HG02759 (cell line): ENCODE data around the gene C10orf71.

Source experiments
- ATAC-seq: cut with Tn5 transposase; IDR thresholded peaks from one replicate; pipeline ENCODE4 v1.9.1; 2021; ENCODE audit warnings: mild to moderate bottlenecking, moderate library complexity; ENCODE audit not compliant: unreplicated experiment

Gene C10orf71

GRCh38 chr10:49272251-49273081 is 26.5 kb upstream of the C10orf71 start:
- ATAC-seq, result peak; percentile 47

GRCh38 chr10:49273082-49273465 is 25.9 kb upstream of the C10orf71 start:
- peak; percentile 23 for ATAC-seq

DNA sequence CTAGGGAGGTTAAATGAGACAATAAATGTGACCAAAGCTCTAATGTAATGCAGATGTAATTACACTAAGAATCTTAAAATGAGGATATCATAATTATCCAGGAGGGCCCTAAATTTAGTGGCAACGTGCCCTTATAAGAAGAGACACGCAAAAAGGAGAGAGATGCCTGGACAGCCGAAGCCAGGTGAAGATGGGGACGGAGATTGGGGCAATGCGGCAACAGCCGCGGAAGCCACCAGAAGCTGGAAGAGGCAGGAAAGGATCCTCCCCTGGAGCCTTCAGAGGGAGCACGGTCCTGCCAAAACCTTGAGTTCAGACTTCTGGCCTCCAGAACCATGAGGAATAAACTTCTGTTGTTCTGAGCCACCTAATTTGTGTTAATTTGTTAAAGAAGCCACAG is 25.3 kb upstream of the C10orf71 start:
- ATAC-seq, result no peak

DNA sequence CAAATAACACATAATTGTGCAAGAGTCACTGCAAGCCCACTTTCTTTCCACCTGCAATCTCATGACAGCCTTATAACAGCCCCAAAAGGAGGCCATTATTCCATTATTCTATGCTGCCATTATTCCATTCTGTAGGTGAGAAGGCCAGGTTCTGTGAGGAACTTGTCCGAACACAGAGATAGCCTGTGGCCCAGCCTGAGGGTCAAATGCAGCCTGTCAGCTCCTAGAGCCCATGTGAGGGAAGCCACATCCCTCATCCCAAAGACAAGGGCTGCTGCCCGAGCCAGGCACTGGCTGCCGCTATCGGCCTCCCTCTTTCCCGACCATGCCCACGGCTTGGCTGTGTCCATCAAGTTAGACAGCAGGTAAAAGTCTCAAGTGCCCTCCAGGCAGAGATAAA is 24.1 kb upstream of the C10orf71 start:
- no peak for ATAC-seq

DNA sequence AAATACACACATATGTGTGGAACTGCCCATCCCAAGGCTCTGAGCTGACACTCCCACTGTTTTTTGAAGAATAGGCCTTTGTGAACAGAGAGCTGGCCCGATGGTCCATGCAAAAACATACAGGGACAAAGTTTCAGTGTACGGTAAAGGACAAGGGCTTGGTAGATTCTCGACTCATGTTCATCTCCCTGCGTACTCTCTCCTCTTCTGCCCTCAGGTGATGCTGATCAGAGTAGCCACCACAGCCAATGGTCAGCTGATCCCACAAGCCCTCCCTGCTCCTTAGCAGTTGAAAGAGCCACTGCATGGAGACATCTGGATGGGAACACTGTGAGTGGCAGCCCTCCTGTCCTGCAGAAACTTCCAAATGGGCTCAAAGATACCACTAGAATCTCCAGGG is 23.1 kb upstream of the C10orf71 start:
- no peak for ATAC-seq

DNA sequence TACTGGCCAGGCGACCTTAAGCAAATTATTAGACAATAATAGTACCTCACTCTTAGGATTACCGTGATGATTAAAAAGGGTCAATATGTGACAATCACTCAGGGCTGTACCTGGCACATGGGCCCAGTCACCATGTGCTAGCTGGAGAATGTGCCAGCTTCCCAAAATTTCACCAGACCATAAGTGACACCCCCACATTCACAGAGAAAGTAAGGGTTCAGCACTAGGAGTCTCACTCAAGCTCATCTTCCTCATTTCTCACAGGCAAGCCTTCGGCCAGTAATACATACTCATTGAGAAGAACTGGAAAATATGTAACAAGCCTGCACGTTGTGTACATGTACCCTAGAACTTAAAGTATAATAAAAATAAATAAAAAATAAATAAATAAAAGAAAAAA is 22.4 kb upstream of the C10orf71 start:
- ATAC-seq, result no peak

DNA sequence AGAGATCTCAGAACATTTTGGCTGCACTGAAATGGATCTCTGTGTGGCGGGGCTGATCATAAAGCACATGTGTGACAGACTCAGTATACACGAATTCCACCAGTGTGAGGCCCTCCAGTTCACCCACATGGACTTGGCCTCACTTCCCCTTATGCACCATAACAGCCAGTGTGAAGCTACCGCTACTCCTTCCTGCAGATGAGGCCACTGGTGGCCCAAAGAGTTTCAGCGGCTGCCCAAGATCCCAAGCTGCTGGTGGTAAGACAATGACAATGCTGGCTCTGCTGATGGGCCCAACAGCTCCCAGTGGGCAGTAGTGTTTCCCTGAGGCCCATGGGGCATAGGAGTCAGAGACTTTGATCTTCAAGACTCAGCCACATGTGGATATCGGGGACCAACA is 21.0 kb upstream of the C10orf71 start:
- ATAC-seq, result no peak

- ATAC-seq, result no peak
Measured at GRCh38 chr10:49278497-49278981, 20.4 kb upstream of the C10orf71 start.

DNA sequence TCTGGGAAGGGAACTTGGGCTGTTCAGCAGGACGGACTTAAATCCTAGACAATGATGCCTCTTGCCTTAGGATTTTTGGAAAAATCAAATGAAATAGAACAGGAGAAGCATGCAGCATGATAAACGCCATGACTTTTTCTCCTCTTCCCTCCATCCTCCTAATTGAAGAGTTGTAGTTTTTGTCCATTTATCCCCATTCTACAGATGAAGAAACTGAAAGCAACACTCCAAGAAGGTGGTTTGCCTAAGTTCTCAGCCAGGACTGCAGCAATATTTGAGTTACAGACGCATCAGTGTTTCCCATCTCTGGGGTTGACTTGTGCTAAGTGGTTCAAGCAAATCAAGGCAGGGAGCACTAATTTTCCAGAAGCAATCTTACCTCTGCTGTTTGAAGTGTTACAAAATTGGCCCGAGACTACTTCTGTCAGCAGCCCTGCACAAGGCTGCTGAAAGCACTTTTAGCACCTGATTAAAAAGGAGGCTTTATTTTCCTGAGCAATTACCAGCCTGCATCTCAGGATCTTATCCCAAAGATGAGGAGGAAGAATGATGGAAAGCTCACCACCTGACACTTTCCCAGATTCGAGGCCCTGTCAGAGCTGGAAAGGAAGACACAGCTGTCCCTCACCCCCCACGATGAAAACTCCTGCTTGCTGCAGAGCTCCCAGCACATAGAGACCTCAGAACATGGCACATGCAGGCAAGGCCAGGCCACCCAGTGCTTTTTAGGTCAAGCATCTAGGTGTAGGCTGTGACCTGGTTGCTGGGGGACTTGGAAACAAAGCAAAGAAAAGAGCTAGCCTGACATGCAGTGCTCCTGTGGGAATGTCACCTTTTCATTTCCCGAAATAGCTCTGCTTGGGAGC is 19.7 kb upstream of the C10orf71 start:
- no peak for ATAC-seq

- ATAC-seq, result no peak
Measured at GRCh38 chr10:49280001-49280408, 19.0 kb upstream of the C10orf71 start.

- no peak for ATAC-seq
Measured at GRCh38 chr10:49281461-49281860, 17.5 kb upstream of the C10orf71 start.

DNA sequence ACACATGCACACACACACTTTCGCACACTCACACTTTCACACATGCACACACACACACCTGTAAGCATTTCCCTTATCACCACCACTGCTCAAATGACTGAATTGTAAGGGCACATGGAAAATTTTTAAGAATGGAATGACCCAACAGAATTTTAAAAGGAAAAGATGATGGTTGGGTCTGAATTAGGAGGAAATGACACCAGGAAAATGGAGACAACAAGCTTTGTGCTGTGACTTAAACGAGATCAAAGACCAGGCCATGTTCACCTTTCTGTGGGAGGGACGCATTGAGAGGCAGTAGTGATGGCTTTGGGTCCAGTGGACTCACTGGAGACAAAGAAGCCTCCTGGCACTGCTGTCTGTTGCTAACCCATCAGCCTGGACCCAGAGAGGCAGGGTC is 16.7 kb upstream of the C10orf71 start:
- ATAC-seq, result no peak

DNA sequence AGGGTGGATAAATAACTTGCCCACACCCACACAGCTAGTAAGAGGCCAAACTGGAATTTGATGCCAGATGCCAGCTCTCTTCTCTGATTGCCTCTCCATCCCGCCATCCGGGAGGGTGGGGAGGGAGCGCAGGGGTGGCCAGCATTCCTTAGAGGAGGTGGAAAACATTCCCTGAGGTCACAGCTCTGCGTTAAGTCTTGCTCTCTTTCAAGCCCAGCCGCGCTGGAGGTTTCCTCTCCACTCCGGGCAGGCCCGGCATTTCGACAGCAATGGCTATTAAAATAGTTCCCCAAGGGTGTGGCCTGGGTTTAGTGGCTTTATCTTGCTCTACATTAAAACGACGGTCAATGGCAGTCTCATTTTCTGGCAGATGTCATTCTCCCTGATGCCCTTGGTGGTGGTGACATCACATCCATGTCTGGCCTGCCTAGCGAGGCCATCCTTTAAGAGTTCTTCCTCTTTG is 16.1 kb upstream of the C10orf71 start:
- no peak for ATAC-seq

DNA sequence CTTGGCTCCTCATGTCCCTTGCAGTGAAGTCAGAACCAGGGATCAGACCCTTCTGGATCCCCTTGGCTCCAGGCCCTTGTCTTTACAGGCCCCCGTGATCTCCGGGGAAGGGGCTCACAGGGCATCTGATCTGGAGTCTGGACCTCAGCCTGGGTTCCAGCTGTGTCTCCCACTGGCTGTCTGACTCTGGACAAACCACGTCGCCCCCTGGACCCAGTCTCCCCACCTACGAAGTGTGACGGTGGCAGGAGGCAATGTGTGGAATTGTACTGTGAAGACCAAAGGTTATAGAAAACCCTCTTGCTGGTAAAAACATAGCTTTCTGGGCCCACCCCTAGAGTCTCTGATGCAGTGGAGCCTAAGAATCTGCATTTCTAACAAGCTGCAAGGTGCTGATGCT is 15.5 kb upstream of the C10orf71 start:
- no peak for ATAC-seq

DNA sequence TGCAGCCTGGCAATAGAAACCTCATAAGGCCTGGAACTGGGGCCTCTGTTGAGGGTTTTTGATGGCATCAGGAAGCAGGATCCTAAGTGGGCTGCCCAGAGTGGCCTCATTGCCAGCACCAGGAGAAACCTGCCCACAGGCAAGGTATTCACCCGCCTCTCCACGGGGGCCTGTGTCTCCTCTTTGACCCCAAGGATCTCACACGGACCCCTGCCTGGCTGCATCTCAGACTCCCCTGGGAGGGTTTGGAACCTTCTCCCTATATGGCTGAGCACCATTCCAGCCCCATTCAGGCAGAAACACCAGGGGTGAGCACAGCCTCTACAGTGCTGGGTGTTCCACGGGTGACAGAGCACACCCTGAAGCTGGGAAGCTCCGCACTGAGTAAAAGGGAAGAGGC is 14.6 kb upstream of the C10orf71 start:
- no peak for ATAC-seq

DNA sequence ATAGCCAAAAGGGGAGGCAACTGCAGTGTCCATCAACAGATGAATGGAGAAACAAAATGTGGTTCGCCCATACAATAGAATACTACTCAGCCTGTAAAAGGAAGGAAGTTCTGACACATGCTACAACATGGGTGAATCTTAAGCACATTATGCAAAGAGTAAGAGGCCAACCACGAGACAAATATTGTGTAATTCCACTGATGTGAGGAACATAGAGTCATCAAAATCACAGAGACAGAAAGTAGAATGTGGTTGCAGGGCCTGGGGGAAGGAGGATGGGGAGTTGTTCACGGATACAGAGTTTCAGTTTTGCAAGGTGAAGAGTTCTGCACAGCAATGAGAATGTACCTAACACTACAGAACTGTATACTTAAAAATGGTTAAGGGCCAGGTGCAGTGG is 13.7 kb upstream of the C10orf71 start:
- ATAC-seq, result no peak

DNA sequence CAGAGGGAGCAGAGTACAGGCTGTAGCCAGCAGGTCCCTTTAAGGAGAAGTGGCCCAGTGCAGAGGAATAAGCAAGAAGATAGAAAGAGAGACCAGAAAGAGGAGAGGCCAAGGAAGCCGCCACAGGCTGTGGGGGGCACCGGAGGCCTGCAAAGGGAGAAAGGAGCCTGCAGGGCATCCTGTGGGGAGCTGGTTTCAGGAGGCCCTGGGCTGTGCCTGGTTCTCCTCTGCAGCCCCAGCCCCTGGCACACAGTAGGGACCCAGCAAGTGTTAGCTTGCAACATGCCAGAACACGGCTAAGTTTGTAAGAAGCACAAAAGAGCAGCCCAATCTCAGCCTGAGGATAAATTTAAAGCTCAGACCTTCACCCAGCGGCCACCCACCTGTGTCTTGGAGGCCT is 12.3 kb upstream of the C10orf71 start:
- no peak for ATAC-seq

DNA sequence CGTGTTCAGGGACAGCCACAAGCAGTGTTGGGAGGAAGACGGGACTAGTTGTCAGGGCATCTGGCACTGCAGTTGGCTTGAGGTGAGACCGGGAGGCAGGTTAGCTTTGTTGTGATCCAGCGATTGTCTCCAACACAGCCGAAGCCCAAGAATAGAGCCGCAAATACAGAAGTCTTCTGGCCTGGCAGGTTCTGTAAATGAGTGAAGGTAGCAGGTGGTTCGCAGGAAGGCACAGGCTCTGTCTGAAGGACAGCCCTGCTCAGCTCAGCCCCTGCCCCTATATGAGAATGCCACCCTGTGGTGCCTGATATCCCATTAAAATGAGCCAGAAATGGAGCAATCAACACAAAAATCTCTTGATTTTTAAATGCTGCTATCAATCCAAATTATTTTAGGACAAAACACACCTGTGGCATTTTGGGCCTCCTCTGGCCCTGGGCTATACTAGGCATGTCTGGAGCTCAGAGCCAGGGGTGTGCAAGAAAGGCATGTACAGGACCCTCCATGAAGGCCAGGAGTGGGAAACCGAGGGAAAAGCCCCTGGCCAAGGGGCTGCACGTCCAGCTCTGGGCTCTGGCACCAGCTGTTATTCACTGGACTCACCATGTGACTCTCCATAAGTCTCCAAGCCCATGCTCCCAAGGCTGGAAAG is 11.2 kb upstream of the C10orf71 start:
- no peak for ATAC-seq

DNA sequence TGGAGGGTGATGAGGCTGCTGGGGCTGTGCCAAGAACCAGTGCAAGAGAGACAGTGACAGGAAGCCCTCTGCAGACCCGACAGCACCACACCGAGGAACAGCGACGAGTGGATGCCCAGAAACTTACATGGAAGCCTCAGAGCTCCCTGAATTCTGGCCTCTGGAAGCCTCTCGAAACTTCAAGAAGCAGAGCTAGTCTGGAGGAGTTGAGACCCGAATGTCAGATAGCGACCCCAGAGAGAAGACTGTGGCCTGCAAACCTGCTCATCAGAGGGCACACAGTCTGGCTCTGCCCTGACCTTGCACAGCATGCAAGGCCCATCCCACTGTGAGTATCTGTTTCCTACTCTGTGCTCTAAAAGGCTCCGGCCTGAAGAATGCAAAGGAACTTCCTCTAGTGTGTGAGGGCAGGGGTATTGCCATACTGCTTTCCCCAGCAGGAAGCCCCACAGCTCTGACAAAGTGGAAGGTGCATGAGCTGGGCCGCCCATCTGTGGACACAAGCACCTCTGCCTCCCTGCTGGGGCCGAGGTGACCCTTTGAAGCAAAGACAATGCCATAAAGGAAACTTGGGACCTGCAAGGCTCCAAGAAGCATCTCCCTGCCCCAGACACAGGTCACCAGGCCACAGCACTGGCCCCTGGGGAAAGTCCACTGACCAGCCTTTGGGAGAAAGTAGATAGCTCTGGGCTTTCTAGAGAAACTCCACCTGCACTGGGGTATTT is 10.5 kb upstream of the C10orf71 start:
- ATAC-seq, result no peak

- no peak for ATAC-seq
Measured at GRCh38 chr10:49289480-49289879, 9.5 kb upstream of the C10orf71 start.

- ATAC-seq, result no peak
Measured at GRCh38 chr10:49290131-49290530, 8.8 kb upstream of the C10orf71 start.
